Activated T-helper 2 cell treated with anti-CD3 and anti-CD28 coated beads, Interferon-gamma antibody, Interleukin-2, Interleukin-4, amounts not matched to agents 10 μg/mL and 5 μg/mL and 100 μg/mL, durations not matched to agents 14 hours and 24 hours and 36 hours (primary cell): ENCODE measurements around the gene HOXC4. TPM values are rescaled to one million over a fixed set of nuclear protein-coding genes. Genes with fewer than 3 reads are reported as not detected.
"Not testable (repeated sequence)": the region's sequence is repeated elsewhere in the genome, so short reads cannot be mapped to it uniquely, and the experiment has no call there.

Experiments
- DNase-seq: peaks from one replicate; pipeline ENCODE4 v3.0.0; 2021; ENCODE audit warnings: low spot score
- H3K27ac Mint-ChIP-seq: one replicate; pipeline ENCODE4 v1.8.0; 2021; ENCODE audit warnings: mixed read lengths
- H3K27me3 Mint-ChIP-seq: one replicate; pipeline ENCODE4 v1.8.0; 2021; ENCODE audit warnings: low read depth, mixed read lengths
- H3K36me3 Mint-ChIP-seq: one replicate; pipeline ENCODE4 v1.8.0; 2021; ENCODE audit warnings: low read depth, mixed read lengths
- H3K4me1 Mint-ChIP-seq: one replicate; pipeline ENCODE4 v1.8.0; 2021; ENCODE audit warnings: low read depth, mixed read lengths
- H3K4me3 Mint-ChIP-seq: one replicate; pipeline ENCODE4 v1.8.0; 2021; ENCODE audit warnings: low read depth, mild to moderate bottlenecking, moderate library complexity, mixed read lengths
- H3K9me3 Mint-ChIP-seq: one replicate; pipeline ENCODE4 v1.8.0; 2021; ENCODE audit warnings: mixed read lengths
- intact Hi-C: fragments of 100-400 bp; cut with micrococcal nuclease; formaldehyde crosslinking; loops from one replicate; pipeline ENCODE4 v1.15.1; 2023
- total RNA-seq: library from RNA; stranded (reverse); gene quantifications from 2 replicates; pipeline ENCODE4 v1.2.3, GENCODE V29; 2022

Gene HOXC4
- total RNA-seq, 1 donor from 2014 or later, result 0.14 TPM

- H3K4me1 Mint-ChIP-seq, DNase-seq, H3K9me3 Mint-ChIP-seq, H3K27ac Mint-ChIP-seq, H3K36me3 Mint-ChIP-seq, H3K4me3 Mint-ChIP-seq, intact Hi-C loops: not testable (repeated sequence)
- H3K27me3 Mint-ChIP-seq, result peaks cover 67% of the 10 kb centered on the region
Observed at GRCh38 chr12:54089465-54089864, 35.8 kb downstream of the HOXC4 start.

DNA sequence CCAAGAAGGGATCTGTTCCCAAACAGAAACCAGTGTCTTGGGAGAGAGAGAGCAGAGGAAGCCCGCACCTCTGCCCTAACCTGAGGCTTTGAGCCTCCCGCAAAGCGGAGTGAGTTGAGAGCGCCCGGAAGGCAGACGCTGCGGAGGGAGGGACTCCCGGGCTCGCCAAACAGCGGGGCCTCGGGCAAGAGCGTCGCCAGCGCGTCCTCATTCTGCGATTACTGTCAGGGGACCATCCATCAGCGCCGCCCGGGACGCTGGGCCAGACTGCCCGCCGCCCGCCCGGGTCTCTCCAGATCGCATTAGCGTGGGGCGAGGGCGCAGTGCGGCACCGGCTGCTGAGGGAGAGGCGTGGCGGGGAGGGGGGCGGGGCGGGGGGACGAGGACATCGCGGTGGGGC lies 36.7 kb downstream of the HOXC4 start:
- H3K9me3 Mint-ChIP-seq, H3K4me3 Mint-ChIP-seq, H3K36me3 Mint-ChIP-seq, H3K27ac Mint-ChIP-seq, H3K4me1 Mint-ChIP-seq, intact Hi-C loops, DNase-seq: not testable (repeated sequence)
- peaks cover 65% of the 10 kb centered on the region for H3K27me3 Mint-ChIP-seq

DNA sequence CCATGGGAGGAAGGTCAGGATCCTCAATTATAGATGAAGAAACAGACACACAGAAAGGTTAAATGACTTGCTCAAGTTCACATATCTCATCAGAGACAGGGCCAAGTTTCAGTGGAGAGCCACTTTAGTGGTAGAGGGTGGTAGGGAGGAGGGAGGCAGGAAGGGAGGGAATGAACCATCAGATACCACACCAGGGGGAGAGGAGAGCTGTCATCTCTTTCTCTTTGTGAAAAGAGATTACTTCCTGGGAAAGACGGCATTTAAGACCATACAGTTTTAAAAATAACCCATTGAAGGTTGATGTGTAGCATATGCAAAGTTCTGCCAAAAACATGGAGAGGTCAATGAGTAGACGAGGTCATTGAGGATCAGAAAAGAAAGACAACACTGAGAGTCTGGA lies 39.3 kb downstream of the HOXC4 start:
- H3K36me3 Mint-ChIP-seq, intact Hi-C loops, H3K4me1 Mint-ChIP-seq, H3K9me3 Mint-ChIP-seq, H3K27ac Mint-ChIP-seq, H3K4me3 Mint-ChIP-seq, DNase-seq: not testable (repeated sequence)
- H3K27me3 Mint-ChIP-seq, result peaks cover 61% of the 10 kb centered on the region

GRCh38 chr12:54095928-54096327 lies 42.3 kb downstream of the HOXC4 start:
- H3K27ac Mint-ChIP-seq, H3K4me3 Mint-ChIP-seq, intact Hi-C loops, H3K36me3 Mint-ChIP-seq, H3K4me1 Mint-ChIP-seq, DNase-seq, H3K9me3 Mint-ChIP-seq: not testable (repeated sequence)
- H3K27me3 Mint-ChIP-seq, result peaks cover 41% of the 10 kb centered on the region

GRCh38 chr12:54098644-54099043 lies 45.0 kb downstream of the HOXC4 start:
- H3K27ac Mint-ChIP-seq, H3K9me3 Mint-ChIP-seq, H3K4me3 Mint-ChIP-seq, intact Hi-C loops, H3K4me1 Mint-ChIP-seq, H3K36me3 Mint-ChIP-seq, DNase-seq: not testable (repeated sequence)
- H3K27me3 Mint-ChIP-seq, result peaks cover 40% of the 10 kb centered on the region

GRCh38 chr12:54100588-54100987 lies 47.0 kb downstream of the HOXC4 start:
- H3K4me1 Mint-ChIP-seq, H3K36me3 Mint-ChIP-seq, intact Hi-C loops, H3K27ac Mint-ChIP-seq, H3K4me3 Mint-ChIP-seq, H3K9me3 Mint-ChIP-seq, DNase-seq: not testable (repeated sequence)
- peaks cover 41% of the 10 kb centered on the region for H3K27me3 Mint-ChIP-seq

DNA sequence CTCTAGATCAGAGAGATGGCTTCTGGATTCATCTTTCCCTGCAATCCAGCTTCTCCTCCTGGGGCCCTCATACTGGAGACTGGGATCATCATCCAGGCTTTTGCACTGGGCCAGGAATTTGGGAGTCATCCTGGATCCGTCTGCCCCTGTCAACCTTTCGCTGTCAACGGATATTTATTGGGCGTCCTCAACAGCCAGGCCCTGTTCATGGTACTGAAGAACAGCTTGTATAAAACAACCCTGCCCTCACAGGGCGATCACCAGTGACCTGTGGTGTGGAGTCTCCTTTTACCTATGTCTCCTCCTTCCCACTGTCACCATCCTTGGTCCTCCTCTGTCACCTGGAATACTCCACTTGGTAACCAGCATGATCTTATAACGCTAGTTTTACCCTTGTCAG lies 48.6 kb downstream of the HOXC4 start:
- DNase-seq, H3K36me3 Mint-ChIP-seq, H3K9me3 Mint-ChIP-seq, H3K4me3 Mint-ChIP-seq, intact Hi-C loops, H3K4me1 Mint-ChIP-seq, H3K27ac Mint-ChIP-seq: not testable (repeated sequence)
- H3K27me3 Mint-ChIP-seq, result peaks cover 53% of the 10 kb centered on the region

GRCh38 chr12:54103827-54104226 lies 50.2 kb downstream of the HOXC4 start:
- H3K27ac Mint-ChIP-seq, H3K9me3 Mint-ChIP-seq, H3K4me3 Mint-ChIP-seq, DNase-seq, H3K36me3 Mint-ChIP-seq, intact Hi-C loops, H3K4me1 Mint-ChIP-seq: not testable (repeated sequence)
- peaks cover 59% of the 10 kb centered on the region for H3K27me3 Mint-ChIP-seq

Other genes with a start within 250 kb of the HOXC4 start
- gene HOXC13, start 115.0 kb upstream of the HOXC4 start, total RNA-seq, result not detected in 2 replicates
- gene HOXC12, start 98.9 kb upstream of the HOXC4 start, total RNA-seq, result not detected in 2 replicates
- gene HOXC11, start 80.7 kb upstream of the HOXC4 start, total RNA-seq, result not detected in 2 replicates
- not detected in 2 replicates for gene HOTAIR, start 78.9 kb upstream of the HOXC4 start, total RNA-seq
- gene HOXC10, start 68.7 kb upstream of the HOXC4 start, total RNA-seq, result not detected in 2 replicates
- not detected in 2 replicates for gene HOXC9, start 53.7 kb upstream of the HOXC4 start, total RNA-seq
- gene HOXC8, start 44.9 kb upstream of the HOXC4 start, total RNA-seq, result not detected in 2 replicates
- not detected in 2 replicates for gene HOXC6, start 25.4 kb upstream of the HOXC4 start, total RNA-seq
- not detected in 2 replicates for gene HOXC5, start 20.8 kb upstream of the HOXC4 start, total RNA-seq
- gene SMUG1, start 135.2 kb downstream of the HOXC4 start, total RNA-seq, result 26.9 and 31.1 TPM in 2 replicates
- gene CBX5, start 226.3 kb downstream of the HOXC4 start, total RNA-seq, result 98.1 and 100 TPM in 2 replicates
- 1,977 and 2,036 TPM in 2 replicates for gene HNRNPA1, start 226.9 kb downstream of the HOXC4 start, total RNA-seq
- gene NFE2, start 247.2 kb downstream of the HOXC4 start, total RNA-seq, result not detected in 2 replicates